Stimulated activated CD8-positive, alpha-beta memory T cell treated with anti-CD3 and anti-CD28 coated beads, Interleukin-12 subunit alpha, Interleukin-12 subunit beta, amount 100 ng/mL, for 24 hours (primary cell): ENCODE data around the gene MT1M.

Experiments used
- DNase-seq: peaks from one replicate; pipeline ENCODE4 v3.0.0-alpha.2; 2020; ENCODE audit errors: extremely low read depth

Gene MT1M

DNA sequence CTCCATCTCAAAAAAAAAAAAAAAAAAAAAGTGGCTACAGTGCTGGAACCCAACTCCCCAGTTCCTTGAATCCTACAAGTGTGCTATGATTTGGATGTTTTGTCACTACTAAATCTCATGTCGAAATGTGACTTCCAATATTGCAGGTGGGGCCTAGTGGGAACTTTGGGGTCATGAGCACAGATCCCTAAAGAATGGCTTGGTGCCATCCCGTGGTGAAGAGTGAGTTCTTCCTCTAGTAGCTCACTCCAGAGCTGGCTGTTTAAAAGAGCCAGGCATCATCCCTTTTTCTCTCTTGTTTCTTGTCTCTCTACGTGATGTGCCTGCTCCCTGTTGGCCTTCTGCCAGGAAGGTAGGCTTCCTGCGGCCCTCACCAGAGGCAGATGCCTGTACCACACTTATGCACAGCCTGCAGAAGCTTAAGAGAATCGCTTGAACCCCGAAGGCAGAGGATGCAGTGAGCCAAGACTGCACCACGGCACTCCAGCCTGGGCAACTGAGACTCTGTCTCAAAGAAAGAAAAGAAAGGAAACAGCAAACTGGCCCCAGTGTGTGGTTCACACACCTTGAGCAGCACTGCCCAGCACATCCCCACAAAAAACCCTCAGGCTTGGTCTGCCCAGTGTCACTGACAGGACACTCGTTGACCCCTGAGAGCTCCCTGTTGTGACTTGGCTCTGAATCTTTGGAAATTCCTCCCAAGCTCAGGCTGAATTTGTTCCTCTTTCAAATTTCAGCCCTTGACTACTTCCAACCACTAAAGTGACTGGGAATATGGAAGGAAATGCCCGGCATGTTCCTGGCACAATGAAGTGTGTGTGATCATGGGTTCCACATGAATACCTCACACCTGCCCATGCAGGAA is 3.7 kb upstream of the MT1M start:
- no peak for DNase-seq

DNA sequence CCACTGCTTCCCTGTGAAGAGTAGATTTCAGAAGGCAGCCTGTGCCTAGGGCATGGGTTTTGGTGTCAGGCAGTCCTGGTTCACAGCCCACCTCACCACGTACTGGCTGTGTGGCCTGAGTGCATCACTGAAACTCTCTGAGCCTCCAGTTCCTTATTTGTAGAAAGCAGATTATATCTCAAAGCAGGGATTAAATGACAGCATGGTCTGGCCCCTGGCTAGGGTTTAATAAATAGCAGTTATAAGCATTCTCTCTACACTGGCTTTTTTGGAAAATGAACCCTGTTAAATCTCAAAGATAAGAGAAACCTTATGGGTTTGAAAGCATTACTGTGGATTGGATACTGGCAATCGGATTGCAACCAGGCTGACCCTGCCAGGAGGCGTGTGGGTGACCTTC is 2.9 kb upstream of the MT1M start:
- no peak for DNase-seq

DNA sequence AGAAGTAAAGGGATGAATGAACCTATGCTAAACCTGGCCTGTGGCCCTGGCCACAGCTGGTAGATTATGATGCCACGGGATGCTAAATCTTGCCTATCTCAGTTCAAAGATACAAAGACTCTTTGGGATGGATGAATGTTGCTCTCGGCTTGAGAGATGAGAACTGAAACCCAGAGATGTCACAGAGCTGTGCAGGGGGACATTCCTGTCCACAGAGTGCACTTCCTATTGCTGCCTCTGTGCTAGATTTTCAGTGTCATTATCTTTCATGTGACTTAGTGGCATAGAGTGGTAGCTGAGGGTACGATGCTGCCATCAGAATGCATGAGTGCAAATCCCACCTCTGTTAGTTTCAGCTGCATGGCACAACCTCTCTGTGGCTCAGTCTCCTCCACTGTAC is 2.3 kb upstream of the MT1M start:
- DNase-seq = no peak

DNA sequence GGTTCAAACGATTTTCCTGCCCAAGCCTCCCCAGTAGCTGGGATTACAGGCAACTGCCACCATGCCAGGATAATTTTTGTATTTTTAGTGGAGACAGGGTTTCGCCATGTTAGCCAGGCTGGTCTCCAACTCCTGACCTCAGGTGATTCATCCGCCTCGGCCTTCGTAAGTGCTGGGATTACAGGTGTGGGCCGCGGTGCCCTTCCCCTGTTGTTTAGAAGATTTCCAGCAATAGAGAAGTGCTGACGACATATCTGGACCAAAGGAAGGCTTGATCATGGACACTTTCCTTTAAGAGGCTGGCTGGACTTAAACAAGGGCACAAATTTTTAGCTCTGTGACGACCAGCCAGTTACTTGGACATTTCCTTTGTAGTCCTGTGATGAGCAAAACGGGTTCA is 1.3 kb upstream of the MT1M start:
- DNase-seq = no peak

DNA sequence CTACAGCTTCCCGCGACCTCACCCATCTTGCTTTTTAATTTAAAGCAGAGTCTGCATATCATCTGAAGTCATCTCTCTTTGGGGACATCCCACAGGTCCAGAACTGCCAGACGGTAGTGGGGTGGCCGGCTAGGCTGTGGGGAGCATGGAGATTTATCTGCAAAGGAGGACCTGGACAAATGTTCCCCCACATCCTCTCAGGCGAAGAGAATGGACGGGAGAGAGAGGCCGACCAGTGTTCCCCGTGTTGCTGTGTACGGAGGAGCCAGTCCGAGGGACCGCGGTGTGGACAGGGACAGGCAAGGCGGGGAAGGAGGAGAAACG is 665 bp upstream of the MT1M start:
- DNase-seq = no peak

DNA sequence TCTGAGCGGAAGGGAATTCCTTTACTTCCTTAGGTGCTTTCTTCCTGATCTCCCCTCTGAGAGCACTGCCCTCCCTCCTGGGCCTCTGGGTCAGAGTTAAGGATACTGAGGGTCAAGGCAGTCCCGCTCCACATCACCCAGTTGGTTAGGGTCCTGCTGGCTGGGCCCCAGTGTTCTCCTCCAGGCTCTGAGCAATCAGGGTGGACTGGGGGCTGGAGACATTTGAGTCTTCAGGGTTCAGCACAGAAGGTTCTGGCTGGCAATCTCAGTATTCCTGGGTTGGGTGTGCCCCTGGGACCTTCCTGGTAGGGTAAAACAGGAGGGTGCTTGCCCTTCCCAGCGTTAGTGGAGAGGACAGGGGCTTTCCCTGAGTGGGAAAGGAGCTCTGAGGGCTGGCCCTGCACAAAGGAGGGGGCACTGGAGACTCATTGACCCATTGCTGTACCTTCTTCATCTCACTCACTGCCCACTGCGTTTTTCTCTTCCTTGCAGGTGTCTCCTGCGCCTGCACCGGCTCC is 448 bp downstream of the MT1M start:
- no peak for DNase-seq

DNA sequence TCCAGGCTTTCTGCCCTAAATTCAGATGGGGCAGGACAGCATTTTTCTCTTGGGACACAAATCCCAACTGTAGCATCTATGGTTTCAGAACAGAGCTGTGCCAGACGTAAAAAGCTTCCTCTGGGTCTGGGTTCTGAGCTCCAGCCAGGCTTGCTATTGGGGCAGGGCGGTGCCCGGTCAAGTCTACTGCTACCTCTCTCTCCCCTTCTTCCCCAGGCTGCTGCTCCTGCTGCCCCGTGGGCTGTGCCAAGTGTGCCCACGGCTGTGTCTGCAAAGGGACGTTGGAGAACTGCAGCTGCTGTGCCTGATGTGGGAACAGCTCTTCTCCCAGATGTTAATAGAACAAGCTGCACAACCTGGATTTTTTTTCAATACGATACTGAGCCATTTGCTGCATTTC is 1.1 kb downstream of the MT1M start:
- DNase-seq = no peak

DNA sequence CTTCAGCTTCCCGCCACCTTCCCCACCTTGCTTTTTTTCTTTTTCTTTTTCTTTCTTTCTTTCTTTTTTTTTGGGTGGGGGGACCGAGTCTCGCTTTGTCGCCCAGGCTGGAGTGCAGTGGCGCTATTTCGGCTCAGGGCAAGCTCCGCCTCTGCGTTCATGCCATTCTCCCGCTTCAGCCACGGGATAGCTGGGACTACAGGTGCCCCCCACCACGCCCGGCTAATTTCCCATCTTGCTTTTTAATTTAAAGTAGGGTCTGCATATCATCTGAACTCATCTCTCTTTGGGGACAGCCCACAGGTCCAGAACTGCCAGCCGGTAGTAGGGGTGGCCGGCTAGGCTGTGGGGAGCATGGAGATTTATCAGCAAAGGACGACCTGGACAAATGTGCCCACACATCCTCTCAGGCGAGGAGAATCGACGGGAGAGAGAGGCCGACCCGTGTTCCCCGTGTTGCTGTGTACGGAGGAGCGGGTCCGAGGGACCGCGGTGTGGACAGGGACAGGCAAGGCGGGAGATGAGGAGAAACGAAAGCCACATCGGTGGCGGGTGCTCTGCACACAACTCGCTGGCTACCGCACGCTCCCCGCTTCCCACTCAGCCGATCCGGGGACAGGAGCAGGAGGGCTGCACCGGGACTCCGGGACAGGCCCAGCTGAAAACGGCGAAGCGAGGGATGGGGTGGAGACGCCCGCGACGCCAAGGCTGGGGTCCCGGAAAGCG is 2.4 kb downstream of the MT1M start:
- no peak for DNase-seq

DNA sequence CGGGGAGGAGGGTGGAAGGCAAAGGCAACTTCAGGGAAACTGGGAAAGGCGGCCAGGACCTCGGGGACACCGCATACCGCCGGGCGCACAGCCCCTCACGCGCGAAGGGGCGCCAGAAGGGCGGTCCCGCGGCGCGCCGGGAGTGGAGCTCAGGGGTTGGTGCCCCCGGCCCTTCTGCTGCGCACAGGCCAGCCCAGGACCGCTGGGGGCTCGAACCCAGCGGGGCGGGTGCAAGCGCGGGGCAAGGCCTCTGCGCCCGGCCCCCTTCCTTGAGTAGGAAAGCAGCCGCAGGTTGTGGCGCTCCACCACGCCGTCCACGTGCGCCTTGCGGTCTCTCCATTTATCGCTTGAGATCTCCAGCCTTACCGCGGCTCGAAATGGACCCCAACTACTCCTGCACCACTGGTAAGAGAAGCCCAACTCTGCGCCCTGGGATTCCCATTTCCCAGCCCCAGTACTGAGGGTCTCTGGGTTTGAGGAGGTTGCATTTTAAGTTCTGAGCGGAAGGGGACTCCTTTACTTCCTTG is 3.0 kb downstream of the MT1M start:
- DNase-seq = no peak

DNA sequence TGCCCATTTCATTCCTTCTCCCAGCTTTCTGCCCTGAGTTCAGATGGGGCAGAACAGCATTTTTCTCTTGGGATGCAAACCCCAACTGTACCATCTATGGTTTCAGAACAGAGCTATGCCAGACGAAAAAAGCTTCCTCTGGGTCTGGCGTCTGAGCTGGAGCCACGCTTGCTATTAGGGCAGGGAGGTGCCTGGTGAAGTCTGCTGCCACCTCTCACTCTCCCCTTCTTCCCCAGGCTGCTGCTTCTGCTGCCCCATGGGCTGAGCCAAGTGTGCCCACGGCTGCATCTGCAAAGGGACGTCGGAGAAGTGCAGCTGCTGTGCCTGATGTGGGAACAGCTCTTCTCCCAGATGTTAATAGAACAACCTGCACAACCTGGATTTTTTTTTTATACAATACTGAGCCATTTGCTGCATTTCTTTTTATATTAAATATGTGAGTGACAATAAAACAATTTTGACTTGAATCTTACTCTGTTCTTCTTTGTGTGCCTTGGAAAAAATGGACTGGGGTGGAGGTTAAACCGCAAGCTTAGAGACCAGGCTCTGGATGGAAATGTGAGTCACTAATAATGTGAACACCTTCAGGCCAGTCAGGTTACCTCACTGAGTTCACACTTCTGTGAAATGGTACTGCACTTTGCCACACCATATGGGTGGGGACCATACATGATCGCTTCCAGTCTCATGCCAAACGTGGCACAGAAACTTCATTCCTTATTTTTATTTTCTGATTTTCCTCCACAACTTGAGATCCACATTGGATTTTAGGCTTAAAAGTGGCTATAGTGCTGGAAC is 4.4 kb downstream of the MT1M start:
- no peak for DNase-seq

DNA sequence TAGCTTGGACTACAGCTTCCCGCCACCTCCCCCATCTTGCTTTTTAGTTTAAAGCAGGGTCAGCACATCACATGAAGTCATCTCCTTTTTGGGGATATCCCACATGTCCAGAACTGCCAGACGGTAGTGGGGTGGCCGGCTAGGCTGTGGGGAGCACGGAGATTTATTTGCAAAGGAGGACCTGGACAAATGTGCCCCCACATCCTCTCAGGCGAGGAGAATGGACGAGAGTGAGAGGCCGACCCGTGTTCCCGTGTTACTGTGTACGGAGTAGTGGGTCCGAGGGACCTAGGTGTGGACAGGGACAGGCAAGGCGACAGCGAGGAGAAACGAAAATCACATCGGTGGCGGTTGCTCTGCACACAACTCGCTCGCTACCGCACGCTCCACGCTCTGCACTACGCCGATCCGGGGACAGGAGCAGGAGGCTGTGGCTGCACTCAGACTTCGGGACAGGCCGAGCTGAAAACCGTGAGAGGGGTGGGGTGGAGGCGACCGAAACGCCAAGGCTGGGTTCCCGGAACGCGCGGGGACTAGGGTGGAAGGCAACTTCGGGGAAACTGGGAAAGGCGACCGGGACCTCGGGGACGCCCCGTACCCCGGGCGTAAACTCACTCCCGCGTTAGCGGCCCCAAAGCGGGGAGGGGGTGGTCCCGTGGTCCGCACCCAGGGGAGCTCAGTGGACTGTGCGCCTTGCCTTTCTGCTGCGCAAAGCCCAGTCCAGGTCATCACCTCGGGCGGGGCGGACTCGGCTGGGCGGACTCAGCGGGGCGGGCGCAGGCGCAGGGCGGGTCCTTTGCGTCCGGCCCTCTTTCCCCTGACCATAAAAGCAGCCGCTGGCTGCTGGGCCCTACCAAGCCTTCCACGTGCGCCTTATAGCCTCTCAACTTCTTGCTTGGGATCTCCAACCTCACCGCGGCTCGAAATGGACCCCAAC is 5.6 kb downstream of the MT1M start, which contains the start of gene MT1A:
MT1A (plus strand) TSS at position 853 of the 937 bp plus-strand sequence; CDS start at position 926, 73 bp downstream.
- no peak for DNase-seq

DNA sequence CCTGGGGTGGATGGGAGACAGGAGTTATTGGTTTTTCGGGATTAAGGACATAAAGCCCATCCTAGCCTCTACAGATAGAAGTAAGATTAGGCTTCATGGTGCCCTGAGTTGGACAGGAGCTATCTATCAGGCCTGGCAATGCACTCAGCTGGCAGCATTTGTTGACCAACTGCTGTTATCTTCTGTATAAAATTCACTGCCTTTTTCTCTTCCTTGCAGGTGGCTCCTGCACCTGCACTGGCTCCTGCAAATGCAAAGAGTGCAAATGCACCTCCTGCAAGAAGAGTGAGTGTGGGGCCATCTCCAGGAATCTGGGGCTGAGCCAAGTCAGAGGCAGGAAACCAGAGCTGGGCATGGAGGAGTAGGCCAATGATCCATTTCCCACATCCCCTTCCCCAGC is 6.6 kb downstream of the MT1M start:
- no peak for DNase-seq

DNA sequence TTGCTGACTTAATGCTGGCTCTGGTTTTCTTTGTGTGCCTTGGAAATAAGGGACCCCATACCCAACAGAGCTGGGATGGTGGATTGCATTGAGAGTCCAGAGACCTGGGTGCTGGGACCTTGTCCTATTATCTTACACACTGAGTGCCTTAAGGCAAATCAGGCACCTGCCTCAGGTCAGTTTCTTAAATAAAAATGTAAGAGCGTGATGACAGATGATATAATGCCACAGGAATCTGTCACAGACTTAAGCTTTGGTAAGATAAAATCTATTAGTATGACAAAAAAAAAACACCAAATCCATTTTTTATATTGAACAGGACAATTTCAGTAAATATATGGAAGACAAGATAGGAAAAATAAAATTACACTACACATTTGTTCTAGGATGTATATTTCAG is 7.6 kb downstream of the MT1M start:
- DNase-seq = no peak

DNA sequence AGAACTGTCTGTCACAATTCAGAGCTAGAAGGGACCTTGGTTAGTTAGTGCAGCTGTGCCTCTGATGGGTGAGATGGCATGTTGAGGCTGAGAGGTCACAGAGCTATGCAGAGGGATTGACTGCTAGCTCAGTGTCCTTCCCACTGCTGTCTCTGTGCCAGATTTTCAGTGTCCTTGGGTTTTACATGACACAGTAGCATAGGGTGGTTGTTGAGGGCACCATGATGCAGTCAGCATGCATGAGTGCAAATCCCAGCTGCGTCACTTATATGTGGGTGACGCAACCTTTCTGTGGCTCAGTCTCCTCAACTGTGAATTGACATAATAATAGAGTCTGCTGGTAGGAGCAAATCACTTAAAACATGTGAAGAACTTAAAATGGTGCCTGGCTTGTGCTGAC is 8.7 kb downstream of the MT1M start:
- DNase-seq = no peak

DNA sequence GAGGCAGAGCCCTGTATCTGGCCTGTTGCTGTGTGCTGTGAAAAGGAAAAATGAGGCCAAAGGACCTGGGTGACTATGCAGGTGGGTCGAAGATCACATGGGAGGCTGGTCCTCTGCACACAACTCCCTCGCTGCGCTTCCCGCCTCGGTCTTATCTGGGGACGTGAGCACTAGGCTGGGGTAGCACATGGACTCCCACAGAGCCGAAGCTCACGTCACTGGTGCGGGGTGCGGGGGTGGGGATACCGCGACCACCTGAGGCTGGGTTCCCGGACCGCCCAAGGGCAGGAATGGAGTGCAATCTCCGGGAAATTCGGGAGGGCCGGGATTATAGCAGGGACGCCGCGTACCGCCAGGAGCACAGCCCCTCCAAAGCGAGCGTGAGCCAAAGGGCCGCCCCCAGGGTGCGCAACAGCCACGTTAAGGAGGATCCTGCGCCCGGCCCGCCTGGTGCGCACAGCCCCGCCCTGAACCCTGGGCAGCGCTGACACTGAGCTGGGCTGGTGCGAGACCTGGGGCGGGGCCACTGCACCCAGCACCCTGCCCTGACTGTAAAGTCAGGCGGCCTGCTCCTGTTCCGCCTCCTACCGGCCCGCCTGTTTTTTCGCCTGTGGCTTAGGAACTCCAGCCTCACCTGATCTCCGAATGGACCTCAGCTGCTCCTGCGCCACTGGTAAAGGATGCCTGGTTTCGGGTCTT is 10.8 kb downstream of the MT1M start:
- peak; percentile 44 for DNase-seq

DNA sequence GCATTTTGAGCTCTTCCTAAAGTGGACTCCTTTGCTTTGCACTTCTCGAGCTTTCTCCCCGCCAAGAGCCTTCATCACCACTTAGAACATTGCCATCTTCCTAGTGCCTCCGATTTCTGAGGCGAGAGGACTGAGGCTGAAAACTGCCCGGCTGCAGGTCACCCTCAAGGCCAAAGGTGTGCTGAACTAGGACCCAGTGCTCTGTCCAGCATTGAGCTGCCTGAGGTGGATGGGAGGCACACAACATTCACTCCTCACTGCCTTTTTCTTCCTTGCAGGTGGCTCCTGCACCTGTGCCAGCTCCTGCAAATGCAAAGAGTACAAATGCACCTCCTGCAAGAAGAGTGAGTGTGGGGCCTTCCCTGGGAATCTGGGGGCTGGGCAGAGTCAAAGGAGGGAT is 11.4 kb downstream of the MT1M start:
- DNase-seq = no peak

DNA sequence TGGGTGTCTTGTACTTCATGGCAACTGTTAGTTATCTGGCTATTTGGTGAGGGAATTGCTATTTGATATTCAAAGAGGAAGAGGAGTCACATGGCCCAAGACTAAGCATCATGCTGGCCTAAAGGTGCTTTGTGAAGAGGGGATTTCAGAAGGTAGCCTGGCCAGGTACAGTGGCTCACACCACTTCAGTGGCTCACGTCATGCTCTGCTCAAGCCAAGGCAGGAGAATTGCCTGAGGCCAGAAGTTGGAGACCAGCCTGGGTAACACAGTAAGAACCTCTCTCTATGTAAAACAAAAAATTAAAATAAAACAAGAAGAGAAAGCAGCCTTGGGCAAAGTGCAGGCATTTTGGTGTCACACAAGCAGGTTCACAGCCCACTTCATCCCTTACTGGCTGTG is 12.9 kb downstream of the MT1M start:
- DNase-seq = no peak

DNA sequence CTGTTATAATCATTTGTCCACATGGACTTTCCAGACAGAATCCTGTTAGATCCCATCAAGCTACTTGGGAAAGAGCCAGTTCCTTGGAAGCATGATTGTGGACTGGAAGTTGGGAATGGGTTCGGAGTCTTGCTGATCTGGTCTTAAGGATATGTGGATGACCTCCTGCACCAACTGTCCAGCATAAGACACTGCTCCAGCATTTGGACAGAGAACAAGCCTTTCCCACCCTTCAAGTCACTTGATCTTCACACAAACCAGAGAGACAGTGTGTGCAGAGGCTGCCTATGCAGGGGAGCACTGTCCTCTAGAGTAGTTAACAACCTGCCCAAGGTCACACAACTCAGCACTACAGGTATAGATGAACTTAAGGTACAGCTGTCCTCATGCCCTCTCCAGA is 13.4 kb downstream of the MT1M start:
- no peak for DNase-seq

DNA sequence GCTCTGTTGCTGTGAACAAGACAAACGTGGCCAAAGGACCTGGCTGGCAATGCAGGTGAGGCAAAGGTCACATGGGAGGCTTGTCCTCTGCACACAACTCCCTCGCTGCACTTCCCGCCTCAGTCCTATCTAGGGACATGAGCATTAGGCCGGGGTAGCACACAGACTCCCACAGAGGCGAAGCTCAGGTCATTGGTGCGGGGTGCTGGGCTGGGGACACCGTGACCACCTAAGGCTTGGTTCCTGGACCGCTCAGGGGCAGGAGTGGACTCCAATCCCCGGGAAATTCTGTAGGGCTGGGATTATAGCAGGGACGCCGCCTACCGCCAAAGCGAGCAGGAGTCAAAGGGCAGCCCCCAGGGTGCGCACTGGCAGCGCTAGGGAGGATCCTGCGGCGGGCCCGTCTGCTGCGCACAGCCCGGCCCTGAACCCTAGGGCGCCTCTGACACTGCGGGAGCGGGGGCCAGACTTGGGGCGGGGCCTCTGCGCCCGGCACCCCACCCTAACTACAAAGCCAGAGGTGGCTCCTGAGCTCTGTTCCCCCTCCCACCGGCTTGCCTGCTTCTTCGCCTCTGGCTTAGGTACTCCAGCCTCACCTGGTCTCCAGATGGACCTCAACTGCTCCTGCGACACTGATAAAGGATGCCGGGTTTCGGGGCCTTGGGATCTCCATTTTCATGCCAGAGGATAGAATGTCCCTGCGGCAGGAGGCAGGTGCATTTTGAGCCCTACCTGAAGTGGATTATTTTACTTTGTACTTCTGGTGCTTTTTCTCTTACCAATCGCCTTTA is 15.4 kb downstream of the MT1M start:
- DNase-seq = no peak

DNA sequence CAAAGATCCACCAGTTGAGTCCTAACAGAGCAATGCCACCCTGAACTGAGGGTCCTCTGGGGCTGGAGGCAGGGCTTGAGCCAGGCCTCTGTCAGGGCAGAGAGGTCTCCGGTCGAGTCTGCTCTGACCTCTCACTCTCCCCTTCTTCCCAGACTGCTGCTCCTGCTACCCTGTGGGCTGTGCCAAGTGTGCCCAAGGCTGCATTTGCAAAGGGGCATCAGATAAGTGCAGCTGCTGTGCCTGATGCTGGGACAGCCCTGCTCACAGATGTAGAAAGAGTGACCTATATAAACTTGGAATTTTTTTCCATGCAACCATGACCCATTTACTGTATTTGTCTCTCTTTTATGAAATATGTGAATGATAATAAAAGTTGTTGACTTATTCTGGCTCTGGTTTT is 16.8 kb downstream of the MT1M start:
- no peak for DNase-seq
